ENCODE measurements around the gene PTPN23. TPM values are rescaled to one million over a fixed set of nuclear protein-coding genes. Genes with fewer than 3 reads are reported as not detected.

The PTPN23 gene
- total RNA-seq, 3 donors from 2014 or later = 36.7 to 48.2 (median 43.6) TPM

- Histone ChIP-seq H3K36me3 (ENCODE audit: low read depth) (peaks cover 11% of the 10 kb centered on the region), H3K4me3 (no peak overlapping the region), H3K4me1 (ENCODE audit: low read depth) (peaks cover 3% of the 10 kb centered on the region), H3K9me3 (no peaks in the 10 kb centered on the region)
- ATAC-seq (no peak), DNase-seq (no peak)
- TF ChIP-seq, protein P1, sequence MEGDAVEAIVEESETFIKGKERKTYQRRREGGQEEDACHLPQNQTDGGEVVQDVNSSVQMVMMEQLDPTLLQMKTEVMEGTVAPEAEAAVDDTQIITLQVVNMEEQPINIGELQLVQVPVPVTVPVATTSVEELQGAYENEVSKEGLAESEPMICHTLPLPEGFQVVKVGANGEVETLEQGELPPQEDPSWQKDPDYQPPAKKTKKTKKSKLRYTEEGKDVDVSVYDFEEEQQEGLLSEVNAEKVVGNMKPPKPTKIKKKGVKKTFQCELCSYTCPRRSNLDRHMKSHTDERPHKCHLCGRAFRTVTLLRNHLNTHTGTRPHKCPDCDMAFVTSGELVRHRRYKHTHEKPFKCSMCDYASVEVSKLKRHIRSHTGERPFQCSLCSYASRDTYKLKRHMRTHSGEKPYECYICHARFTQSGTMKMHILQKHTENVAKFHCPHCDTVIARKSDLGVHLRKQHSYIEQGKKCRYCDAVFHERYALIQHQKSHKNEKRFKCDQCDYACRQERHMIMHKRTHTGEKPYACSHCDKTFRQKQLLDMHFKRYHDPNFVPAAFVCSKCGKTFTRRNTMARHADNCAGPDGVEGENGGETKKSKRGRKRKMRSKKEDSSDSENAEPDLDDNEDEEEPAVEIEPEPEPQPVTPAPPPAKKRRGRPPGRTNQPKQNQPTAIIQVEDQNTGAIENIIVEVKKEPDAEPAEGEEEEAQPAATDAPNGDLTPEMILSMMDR (IDR thresholded peaks at IDR 0.05) = no peak
- intact Hi-C loops (cut with DNase I, micrococcal nuclease) = no loop called here
Observed at GRCh38 chr3:47407896-47408838, 27.3 kb downstream of the PTPN23 start.

GRCh38 chr3:47408839-47409229, 28.0 kb downstream of the PTPN23 start:
- no peak for DNase-seq

GRCh38 chr3:47409284-47409683, 28.5 kb downstream of the PTPN23 start:
- DNase-seq = no peak
- Histone ChIP-seq H3K4me3 (no peak overlapping the region), H3K36me3 (ENCODE audit: low read depth) (peaks cover 15% of the 10 kb centered on the region), H3K4me1 (ENCODE audit: low read depth) (peaks cover 3% of the 10 kb centered on the region), H3K9me3 (no peaks in the 10 kb centered on the region)
- ATAC-seq = no peak
- intact Hi-C loops (cut with DNase I, micrococcal nuclease) = no loop called here
- TF ChIP-seq, protein P1 (IDR thresholded peaks at IDR 0.05) = no peak

More at GRCh38 chr3:47408839-47409229, 28.0 kb downstream of the PTPN23 start:
- Histone ChIP-seq H3K4me3 (no peak overlapping the region), H3K9me3 (no peaks in the 10 kb centered on the region), H3K4me1 (ENCODE audit: low read depth) (peaks cover 3% of the 10 kb centered on the region), H3K36me3 (ENCODE audit: low read depth) (peaks cover 11% of the 10 kb centered on the region)
- no peak for ATAC-seq
- intact Hi-C loops (cut with DNase I, micrococcal nuclease) = no loop called here
- TF ChIP-seq, protein P1 (IDR thresholded peaks at IDR 0.05) = no peak

DNA sequence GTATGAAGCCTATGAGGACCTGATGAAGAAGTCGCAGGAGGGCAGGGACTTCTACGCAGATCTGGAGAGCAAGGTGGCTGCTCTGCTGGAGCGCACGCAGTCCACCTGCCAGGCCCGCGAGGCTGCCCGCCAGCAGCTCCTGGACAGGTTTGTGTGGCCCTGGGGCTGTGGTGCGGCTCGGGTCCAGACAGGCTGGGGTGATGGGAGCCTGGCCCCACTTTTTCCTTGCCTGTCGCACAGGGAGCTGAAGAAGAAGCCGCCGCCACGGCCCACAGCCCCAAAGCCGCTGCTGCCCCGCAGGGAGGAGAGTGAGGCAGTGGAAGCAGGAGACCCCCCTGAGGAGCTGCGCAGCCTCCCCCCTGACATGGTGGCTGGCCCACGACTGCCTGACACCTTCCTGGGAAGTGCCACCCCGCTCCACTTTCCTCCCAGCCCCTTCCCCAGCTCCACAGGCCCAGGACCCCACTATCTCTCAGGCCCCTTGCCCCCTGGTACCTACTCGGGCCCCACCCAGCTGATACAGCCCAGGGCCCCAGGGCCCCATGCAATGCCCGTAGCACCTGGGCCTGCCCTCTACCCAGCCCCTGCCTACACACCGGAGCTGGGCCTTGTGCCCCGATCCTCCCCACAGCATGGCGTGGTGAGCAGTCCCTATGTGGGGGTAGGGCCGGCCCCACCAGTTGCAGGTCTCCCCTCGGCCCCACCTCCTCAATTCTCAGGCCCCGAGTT, 29.0 kb downstream of the PTPN23 start:
- TF ChIP-seq, protein P1 (IDR thresholded peaks at IDR 0.05) = no peak
- no peaks in the 10 kb centered on the region for H3K9me3 ChIP-seq
- peaks cover 19% of the 10 kb centered on the region for H3K36me3 ChIP-seq (ENCODE audit: low read depth)
- intact Hi-C loops (cut with DNase I, micrococcal nuclease) = no loop called here
- H3K4me3 ChIP-seq = no peak overlapping the region
- peaks cover 3% of the 10 kb centered on the region for H3K4me1 ChIP-seq (ENCODE audit: low read depth)
- ATAC-seq = no peak
- DNase-seq = no peak

GRCh38 chr3:47410417-47410720, 29.5 kb downstream of the PTPN23 start:
- peaks cover 19% of the 10 kb centered on the region for H3K36me3 ChIP-seq (ENCODE audit: low read depth)
- TF ChIP-seq, protein P1 (IDR thresholded peaks at IDR 0.05) = no peak
- intact Hi-C loops (cut with DNase I, micrococcal nuclease) = no loop called here
- H3K4me1 ChIP-seq (ENCODE audit: low read depth) = peaks cover 3% of the 10 kb centered on the region
- no peaks in the 10 kb centered on the region for H3K9me3 ChIP-seq
- ATAC-seq (no peak), DNase-seq (no peak)
- no peak overlapping the region for H3K4me3 ChIP-seq

Data from mucosa of descending colon (tissue), 3 donors.